Transverse colon (tissue), 3 donors: Measurements from ENCODE around the gene OR52A5.

Experiments used
- EP300 ChIP-seq: sonication (generic); formaldehyde crosslinking; IDR thresholded peaks from one replicate; pipeline ENCODE4 v1.6.1; 2017; ENCODE audit warnings: antibody characterized with exemption, low read depth
- POLR2A ChIP-seq: fragments of 450-650 bp; IDR thresholded peaks from one replicate; pipeline ENCODE4 v1.6.1; 2016; ENCODE audit warnings: antibody characterized with exemption, mild to moderate bottlenecking, moderate library complexity
- TF ChIP-seq, protein P1 (sequence below), 5 experiments: fragments of 200-600 bp in 3 of 5; fragments of 450-650 bp in 2 of 5; sonication (generic) in 3 of 5; IDR thresholded peaks; 1 replicate in 2 of 5; 2 replicates in 3 of 5; pipeline ENCODE4 v1.5.1; 2016 to 2017; ENCODE audit warnings: antibody characterized with exemption in 5 of 5, inconsistent platforms in 3 of 5, mild to moderate bottlenecking in 2 of 5, moderate library complexity in 1 of 5

DNA sequence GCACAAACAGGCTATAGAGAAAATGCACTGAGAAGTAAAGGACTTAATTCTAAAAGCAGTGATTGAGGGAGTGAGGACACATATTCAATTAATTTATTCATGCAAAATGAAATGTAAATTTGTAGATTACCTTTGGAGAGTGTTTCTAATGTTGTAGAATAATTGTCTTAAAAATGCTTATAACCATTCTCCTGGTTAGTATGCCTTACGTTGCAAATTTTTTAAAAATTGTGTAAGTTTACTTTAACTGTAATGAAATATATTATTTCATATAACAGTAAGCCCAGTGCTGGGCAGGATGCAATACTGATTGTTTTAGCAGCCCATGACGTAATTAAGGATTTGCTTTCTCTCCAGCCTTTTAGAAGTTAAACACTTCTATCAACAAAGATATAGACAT lies 42.1 kb downstream of the OR52A5 start:
- TF ChIP-seq, protein P1, sequence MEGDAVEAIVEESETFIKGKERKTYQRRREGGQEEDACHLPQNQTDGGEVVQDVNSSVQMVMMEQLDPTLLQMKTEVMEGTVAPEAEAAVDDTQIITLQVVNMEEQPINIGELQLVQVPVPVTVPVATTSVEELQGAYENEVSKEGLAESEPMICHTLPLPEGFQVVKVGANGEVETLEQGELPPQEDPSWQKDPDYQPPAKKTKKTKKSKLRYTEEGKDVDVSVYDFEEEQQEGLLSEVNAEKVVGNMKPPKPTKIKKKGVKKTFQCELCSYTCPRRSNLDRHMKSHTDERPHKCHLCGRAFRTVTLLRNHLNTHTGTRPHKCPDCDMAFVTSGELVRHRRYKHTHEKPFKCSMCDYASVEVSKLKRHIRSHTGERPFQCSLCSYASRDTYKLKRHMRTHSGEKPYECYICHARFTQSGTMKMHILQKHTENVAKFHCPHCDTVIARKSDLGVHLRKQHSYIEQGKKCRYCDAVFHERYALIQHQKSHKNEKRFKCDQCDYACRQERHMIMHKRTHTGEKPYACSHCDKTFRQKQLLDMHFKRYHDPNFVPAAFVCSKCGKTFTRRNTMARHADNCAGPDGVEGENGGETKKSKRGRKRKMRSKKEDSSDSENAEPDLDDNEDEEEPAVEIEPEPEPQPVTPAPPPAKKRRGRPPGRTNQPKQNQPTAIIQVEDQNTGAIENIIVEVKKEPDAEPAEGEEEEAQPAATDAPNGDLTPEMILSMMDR (IDR thresholded peaks at IDR 0.05): no peak
- no peak for TF ChIP-seq POLR2A
- no peak for TF ChIP-seq EP300
